Measurements from ENCODE around the gene SZT2.
"Not testable (repeated sequence)": the region's sequence is repeated elsewhere in the genome, so short reads cannot be mapped to it uniquely, and the experiment has no call there.

SZT2 gene

DNA sequence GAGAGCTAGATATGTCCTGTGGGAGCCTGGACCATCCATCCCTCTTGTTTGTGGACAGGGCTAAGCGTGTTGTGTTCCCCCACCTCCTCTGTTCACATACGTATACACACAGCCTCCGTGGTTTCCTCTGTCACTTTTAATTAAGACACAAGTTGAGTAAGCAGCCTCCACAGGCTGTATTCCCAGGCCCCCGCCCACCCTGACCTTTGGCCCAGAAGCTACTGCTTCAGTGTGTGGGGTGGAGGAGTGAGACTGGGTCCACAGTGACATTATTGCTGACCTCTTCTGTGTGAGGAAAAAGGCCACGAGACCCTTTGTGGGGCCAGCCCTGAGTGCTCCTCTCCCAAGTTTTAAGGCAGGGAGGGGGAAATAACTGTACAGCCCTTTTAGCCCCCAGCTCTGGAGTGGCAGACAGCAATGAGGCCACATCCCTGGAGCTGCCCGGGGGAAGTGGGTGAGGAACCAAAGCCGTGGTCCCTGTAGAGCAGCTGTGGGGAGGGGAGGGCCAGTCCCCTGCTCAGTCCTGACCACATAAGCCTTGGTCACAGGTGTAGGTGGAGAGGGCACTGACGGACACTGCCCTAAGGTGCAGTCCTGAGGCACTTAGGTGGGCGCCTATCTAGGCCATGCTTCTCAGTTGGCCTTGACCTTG, 26.3 kb upstream of the SZT2 start:
- no peak for DNase-seq

DNA sequence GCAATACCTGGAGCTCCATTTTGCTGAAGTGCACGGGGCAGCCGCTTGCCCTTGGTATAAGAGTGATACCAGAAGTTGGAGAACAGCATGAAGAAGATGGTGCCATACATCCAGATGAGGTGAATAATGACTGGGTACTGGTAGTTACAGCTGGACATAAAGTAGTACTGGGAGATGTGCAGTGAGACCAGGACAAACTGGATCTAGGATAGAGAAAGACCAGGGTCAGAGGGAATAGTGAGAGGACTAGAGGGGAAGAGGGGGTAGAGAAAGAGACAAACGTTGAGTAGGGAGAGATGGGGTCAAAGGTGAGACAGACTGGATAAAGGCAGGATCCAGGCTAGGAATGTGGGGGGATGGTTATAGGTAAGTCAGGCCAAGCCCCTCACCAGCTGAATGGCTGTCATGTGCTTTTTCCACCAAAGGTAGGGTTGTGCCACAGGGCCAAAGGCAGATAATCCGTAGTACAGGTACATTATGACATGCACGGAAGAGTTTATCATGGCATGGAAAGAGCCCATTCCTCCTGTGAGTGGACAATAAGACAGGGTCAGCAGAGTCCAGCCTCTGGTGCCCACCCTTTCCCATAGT, 25.7 kb upstream of the SZT2 start:
- no peak for DNase-seq

- DNase-seq: no peak
Measured at GRCh38 chr1:43365678-43366077, 24.0 kb upstream of the SZT2 start.

DNA sequence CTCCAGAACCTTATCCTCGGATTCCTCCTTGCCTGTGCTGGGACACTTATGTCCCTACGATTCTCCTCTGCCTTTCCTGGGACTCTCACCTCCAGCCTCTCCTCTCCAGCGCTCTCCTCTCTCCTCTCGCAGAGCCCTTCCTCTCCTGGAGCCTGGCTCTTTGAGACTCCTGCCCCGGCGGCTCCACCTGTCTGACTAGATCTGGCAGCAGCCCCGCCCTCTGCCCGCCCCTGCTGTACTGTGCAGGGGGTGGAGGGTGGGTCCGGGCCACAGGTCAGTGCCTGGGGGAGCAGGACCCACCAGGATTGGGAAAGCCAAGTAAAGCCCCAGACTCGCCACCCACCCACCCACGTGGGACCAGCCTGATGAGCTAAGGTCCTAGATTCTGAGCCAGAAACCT, 23.5 kb upstream of the SZT2 start:
- no peak for DNase-seq

- no peak for DNase-seq
Measured at GRCh38 chr1:43366601-43367025, 23.1 kb upstream of the SZT2 start.

DNA sequence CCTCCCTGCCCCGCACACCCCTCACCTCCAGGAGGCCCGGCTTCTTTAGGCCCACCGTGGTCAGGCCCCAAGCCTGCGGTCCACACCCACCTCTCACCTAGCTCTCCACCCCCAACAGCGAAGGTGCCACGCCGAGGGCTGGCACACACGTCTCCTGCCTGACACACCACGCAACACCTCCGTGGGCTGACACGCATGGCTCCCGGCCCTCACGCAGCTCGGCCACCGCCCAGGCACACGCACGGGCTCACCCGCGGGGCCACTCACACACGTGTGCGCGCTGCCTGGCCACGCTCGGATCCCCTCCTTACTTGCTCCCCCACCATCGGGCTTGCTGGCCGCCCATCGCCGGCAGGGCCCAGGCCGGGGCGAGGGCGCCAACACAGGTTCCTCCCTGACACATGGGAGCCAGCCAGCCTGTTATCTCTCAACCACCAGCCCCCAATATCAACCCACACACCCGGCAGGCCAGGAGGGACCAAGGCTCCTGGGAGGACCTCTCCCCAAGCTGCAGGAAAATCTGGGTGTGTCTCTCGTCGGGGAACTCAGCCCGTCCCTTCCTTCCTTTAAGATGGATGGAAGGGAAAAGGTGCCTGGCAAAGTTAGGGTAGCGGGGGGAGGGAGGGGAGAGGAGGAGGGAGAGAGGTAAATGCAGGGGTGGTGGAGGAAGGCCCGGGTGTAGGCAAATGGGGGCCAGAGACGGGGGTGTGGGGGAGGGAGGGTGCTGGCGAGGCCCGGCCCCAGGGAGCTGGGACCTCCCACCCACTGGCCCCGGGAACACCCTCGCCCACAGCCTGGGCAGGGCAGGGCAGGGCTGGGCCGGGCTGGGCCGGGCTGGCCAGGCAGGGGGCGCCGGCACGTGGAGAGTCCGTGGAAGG, 22.4 kb upstream of the SZT2 start:
- no peak for DNase-seq

- peak; percentile 70 for DNase-seq
Measured at GRCh38 chr1:43367904-43368645, 21.6 kb upstream of the SZT2 start, which contains the start of gene ELOVL1. Gene ELOVL1 (minus strand): TSS chr1:43368011. CDS start chr1:43365609, 2,402 bp downstream.

DNA sequence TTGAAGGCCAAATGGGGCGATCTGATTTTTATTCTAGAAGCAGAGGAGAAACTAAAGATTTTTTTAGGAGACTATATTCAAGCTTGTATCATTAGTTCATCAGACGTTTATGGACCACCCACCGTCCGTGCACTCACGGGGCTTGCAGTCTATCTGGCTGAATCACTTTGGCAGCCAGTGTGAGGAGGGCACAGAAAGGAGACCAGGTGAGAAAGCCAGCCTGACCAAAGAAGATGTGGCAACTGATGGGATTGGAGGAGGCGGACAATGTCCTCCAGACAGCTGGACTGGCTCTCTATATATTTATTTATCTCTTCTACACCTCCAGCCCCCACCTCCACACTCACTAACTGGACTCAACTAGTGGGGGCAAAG, 21.1 kb upstream of the SZT2 start:
- DNase-seq: no peak

GRCh38 chr1:43369779-43370178, 19.9 kb upstream of the SZT2 start:
- not testable (repeated sequence) for DNase-seq

DNA sequence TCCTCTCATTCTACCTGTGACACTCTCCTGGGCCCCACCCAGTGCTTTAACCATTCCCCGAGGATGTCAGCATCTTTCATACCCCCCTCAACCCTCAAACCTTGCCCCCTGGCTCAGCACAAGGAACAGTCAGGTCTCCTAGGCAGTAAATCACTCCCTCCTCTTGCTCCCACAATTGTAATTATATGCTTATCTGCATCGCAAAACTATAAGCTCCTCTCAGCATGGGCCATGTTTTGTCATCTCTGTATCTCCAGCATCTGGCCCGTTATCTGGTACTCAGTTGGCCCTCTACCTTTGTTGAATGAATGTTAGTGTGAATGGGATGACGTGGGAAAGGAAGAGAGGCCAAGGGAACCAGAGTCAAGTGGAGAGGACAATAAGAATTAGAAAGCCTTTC, 19.1 kb upstream of the SZT2 start:
- no peak for DNase-seq

DNA sequence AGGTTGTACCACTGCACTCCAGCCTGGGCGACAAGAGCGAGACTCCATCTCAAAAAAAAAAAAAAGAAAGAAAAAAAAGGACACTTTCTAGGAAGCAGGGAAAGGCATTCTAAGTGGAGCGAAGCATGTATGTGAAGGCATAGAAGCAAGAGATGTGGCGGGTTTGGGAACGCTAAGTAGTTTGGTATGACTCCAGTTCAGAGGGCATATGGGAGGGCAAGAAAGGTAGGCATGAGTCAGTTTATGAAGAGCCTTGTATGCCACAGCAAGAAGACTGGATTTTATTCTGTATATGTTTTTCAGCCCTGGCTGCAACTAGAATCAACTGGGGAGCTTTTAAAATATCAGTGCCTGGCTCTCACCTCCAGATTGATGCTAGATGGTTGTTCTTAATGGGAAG, 17.5 kb upstream of the SZT2 start:
- DNase-seq: no peak

GRCh38 chr1:43373066-43373940, 16.4 kb upstream of the SZT2 start:
- DNase-seq: peak; percentile 23

DNA sequence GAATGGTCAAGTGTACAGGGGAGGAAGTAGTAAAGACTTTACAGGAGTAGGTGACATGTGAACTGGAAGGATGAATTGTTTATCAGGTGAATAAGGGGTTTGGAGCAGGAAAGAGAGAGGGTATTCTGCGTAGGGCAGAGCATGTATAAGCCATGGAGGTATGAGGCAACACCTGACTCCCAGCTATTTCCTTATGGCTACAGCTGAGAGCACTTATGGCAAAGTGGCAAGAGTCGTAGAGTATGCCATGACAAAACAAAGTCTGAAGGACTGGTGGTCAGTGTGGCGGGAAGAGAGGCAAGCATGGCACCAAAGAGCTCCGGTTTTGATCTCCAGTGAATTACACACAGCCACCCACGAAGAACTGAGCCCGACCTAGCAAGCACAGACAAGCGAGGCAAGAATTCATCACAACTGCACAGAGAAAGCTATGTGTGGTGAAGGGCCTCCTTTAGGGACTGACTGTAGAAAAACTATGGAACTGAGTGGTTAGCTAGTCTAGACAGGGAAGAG, 12.9 kb upstream of the SZT2 start:
- no peak for DNase-seq

- DNase-seq: no peak
Measured at GRCh38 chr1:43377831-43378230, 11.9 kb upstream of the SZT2 start.

DNA sequence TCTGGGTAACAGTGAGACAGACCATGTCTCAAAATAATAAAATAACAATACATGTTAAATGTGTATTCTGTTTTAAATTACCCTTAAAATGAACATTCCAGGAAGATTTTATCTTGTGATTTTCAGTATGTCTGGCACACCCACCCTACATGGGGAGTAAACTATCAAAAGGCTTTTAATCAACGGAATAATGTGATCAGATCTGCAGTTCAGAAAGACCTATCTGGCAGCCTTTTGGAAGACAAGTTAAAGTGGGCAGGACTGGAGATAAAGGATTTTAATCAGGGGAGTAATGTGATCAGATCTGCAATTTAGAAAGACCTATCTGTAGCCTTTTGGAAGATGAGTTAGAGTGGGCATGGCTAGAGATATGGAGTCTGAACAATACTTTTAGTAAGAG, 10.2 kb upstream of the SZT2 start:
- DNase-seq: no peak

DNA sequence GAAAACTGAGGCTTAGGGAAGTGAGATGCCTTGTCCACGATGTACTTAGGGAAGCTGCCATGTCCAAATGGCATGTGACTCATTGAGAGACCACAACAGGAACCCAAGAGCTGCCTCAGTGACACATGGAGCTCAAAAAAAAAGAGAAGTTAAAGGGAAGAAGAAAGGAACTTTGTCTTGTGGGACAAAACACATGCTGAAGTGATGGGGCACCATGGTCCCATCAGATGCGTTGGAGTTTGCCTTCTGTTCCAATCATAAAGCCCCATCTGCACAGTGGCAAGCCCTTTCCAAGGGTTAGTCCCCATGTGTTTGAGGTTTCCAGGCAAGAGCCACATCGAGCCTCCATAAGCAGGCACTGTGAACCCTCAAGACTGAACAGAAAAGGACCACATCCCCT, 8.1 kb upstream of the SZT2 start:
- no peak for DNase-seq

DNA sequence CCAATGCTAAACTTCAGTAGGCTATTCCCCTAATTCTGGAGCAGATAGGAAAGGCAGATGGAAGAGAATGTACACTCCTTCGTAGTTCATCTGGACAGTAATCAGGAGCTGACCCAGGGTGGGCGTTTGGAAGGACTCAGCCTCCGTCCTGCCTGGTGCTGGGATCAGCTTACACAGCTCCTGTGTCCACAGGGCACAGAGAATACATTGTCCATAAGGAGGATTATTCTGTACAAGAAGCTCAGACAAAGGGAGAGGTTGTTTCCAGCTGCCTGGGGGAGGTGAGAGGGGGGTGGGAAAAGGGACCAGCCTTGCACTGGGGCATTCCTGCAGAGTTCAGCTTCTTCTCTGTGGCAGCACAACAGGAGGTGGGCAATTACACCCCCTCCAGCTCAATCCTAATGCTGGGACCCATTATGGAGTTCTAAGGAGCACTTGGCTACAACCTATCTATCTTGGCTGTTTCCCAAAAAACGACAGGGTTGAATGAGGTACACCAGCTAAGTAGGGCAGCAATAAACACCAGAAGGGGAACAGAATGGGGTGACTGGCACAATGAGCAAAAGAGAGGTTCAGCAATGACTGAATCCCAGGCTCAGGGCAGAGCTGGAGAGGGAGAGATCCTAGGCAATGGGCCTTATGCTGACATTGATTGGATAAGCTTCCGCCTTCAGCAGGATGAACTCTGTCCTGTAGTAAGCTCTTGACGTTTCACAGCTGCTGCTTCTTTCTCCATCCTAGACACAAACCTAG, 7.5 kb upstream of the SZT2 start:
- DNase-seq: no peak

- DNase-seq: no peak
Measured at GRCh38 chr1:43383449-43383848, 6.2 kb upstream of the SZT2 start.

- DNase-seq: no peak
Measured at GRCh38 chr1:43386676-43387075, 3.0 kb upstream of the SZT2 start.

DNA sequence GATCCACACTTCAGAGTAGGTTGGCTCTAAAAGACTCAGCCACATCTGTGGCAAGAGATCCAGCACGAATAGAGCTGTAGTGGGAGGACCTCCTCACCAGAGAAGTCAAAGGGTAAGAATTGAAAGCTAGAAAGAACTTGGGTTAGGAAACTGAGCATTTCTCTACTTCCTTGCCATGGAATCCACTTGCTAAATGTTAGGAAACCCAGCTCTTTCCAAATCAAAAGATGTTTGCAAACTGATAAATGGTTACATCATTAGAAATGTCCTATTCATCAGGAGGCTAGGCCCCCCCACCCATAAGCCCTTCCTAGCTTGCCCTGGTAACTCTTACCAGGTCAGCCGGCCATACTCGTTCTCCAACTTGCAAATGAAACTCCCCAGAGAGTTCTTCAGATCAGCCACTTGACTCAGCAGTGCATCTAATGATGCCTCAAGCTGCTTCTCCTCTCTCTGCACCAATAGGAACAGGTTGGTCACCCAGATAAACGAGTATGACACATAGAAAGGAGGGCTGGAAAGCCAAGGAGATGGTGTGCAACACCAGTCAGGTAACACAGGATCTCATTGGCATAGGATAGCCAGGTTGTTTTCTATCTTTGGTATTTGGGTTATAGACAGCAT, 1.6 kb upstream of the SZT2 start:
- DNase-seq: no peak

DNA sequence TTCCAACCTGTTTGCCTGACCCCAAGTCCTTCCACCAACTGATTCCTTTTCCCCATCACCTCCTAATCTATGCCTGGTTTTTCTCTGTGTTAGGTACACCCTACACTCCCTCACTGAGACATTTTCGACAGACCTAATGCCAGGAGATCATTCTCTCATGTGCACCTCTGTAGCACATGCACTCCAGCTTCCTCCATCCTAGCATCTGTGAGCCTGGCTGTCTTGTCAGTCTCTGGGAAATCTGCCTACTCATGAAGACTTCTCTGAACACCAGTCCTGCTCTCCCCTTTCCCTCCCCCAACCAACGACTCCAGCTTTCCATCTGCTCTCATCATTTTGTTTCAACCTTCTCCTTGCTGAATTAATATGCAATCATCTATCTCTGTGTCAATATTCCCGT, 1.1 kb upstream of the SZT2 start:
- no peak for DNase-seq
